ENCODE data around the gene KIF17. TPM values are rescaled to one million over a fixed set of nuclear protein-coding genes. Genes with fewer than 3 reads are reported as not detected.

The KIF17 gene
- total and polyA plus RNA-seq, 2 of the 4 experiments (the other 2 are of a cell fraction): 4.5 to 5.7 TPM

GRCh38 chr1:20636785-20637347, 80.9 kb downstream of the KIF17 start:
- dilution Hi-C loops (cut with HindIII; ENCODE audit: low sequenced_read_pairs, unreplicated experiment): no loop called here
- TF ChIP-seq BHLHE40 (IDR thresholded peaks at IDR 0.05; ENCODE audit: low read depth, low read length) (no peak), RFX5 (IDR thresholded peaks at IDR 0.05; ENCODE audit: low read depth, low read length) (no peak), NFE2L2 (IDR thresholded peaks at IDR 0.05; ENCODE audit: low read depth, low read length) (no peak), MXI1 (IDR thresholded peaks at IDR 0.05; ENCODE audit: borderline replicate concordance, low read depth, low read length) (no peak), CHD1 (IDR thresholded peaks at IDR 0.05; ENCODE audit: low read depth, low read length) (no peak), SMC3 (IDR thresholded peaks at IDR 0.05; ENCODE audit: low read depth, low read length) (no peak), FOS (IDR thresholded peaks at IDR 0.05; ENCODE audit: low read depth, low read length) (no peak), CEBPB (IDR thresholded peaks at IDR 0.05; ENCODE audit: low read depth, low read length) (no peak), RCOR1 (IDR thresholded peaks at IDR 0.05; ENCODE audit: insufficient replicate concordance, low read length) (no peak), USF2 (IDR thresholded peaks at IDR 0.05; ENCODE audit: low read depth, low read length) (no peak), MAFK (IDR thresholded peaks at IDR 0.05; ENCODE audit: low read depth, low read length) (no peak), RAD21 (IDR thresholded peaks at IDR 0.05; ENCODE audit: low read length) (no peak)
- Histone ChIP-seq H3K79me1 (ENCODE audit: low read depth in 1 of 2, low read length in 2 of 2) (peaks cover 10 to 26% of the 10 kb centered on the region in 2 experiments), H2BK5ac (ENCODE audit: low read depth, low read length, poor library complexity, severe bottlenecking) (no peak overlapping the region), H4K5ac (ENCODE audit: low read depth, low read length) (no peak overlapping the region), H3K9me3 (ENCODE audit: control insufficient read depth, insufficient read depth, low read length) (no peaks in the 10 kb centered on the region), H3K4me3 (ENCODE audit: insufficient read depth, low read depth, low read length) (no peak overlapping the region), H3K4me1 (ENCODE audit: control insufficient read depth, insufficient read depth, low read length) (no peaks in the 10 kb centered on the region), H2AK9ac (replicated peaks; ENCODE audit: low read depth, low read length, poor library complexity) (peak overlapping the region; percentile 66), H3K4me2 (ENCODE audit: low read depth, low read length) (no peak overlapping the region), H3K9me1 (ENCODE audit: insufficient read depth, low read length) (peaks cover 14% of the 10 kb centered on the region), H2BK15ac (ENCODE audit: low read depth, low read length) (no peak overlapping the region), H2AFZ (replicated peaks; ENCODE audit: low read length, poor library complexity) (no peak overlapping the region), H3K36me3 (ENCODE audit: control insufficient read depth, insufficient read depth, low read length) (peaks cover 25% of the 10 kb centered on the region), H3K4ac (ENCODE audit: low read depth, low read length) (no peak overlapping the region), H3K23ac (ENCODE audit: low read depth, low read length) (no peak overlapping the region), H3K9ac (ENCODE audit: low read depth, low read length) (no peak overlapping the region), H4K20me1 (ENCODE audit: insufficient read depth, low read length) (peaks cover 15% of the 10 kb centered on the region; the same call in 1 of the 2 replicates), H3K27ac (ENCODE audit: insufficient read depth, low read length) (no peak overlapping the region), H3K56ac (ENCODE audit: extremely low read depth, insufficient read depth, low read length) (no peak overlapping the region), H2AK5ac (ENCODE audit: low read depth, low read length) (no peak overlapping the region), H3K18ac (ENCODE audit: low read depth, low read length) (no peak overlapping the region), H3K27me3 (ENCODE audit: control insufficient read depth, insufficient read depth, low read length) (no peaks in the 10 kb centered on the region), H2BK20ac (ENCODE audit: low read depth, low read length) (no peak overlapping the region), H3K14ac (replicated peaks; ENCODE audit: low read depth, low read length) (no peak overlapping the region), H4K8ac (ENCODE audit: low read depth in 2 of 2, low read length in 2 of 2) (no peak overlapping the region), H2BK120ac (ENCODE audit: low read depth, low read length) (no peak overlapping the region), H4K91ac (ENCODE audit: insufficient read depth, low read depth, low read length) (no peak overlapping the region)
- no peak for DNase-seq
- BruUV-seq (replicated peaks): no TSS peak
- in situ Hi-C loops (cut with MboI; ENCODE audit: low sequenced_read_pairs): loop anchor here (5.0 to 25.0 kb wide), 3 partner anchors 65 to 425 kb away; no protein-coding TSS in a partner anchor
- CTCF ChIA-PET: no interaction called here
- POLR2A ChIA-PET (ENCODE audit: unreplicated experiment): no interaction called here
- intact Hi-C loops (cut with micrococcal nuclease): no loop called here
- WGBS, 2 experiments (ENCODE audit: extremely low coverage in 2 of 2, insufficient read length in 1 of 2): 96% methylated on average over 5 of the region's 8 CpGs; no CpG with 5 or more reads in 1 of the 2 experiments
- no peak for ATAC-seq (ENCODE audit: low read depth)

All from IMR-90 (cell line).